HG03103 (cell line): ENCODE measurements around the gene ZC3H4.

Experiments
- ATAC-seq: cut with Tn5 transposase; IDR thresholded peaks from one replicate; pipeline ENCODE4 v1.9.1; 2021; ENCODE audit warnings: low read depth; ENCODE audit not compliant: unreplicated experiment

ZC3H4 gene

DNA sequence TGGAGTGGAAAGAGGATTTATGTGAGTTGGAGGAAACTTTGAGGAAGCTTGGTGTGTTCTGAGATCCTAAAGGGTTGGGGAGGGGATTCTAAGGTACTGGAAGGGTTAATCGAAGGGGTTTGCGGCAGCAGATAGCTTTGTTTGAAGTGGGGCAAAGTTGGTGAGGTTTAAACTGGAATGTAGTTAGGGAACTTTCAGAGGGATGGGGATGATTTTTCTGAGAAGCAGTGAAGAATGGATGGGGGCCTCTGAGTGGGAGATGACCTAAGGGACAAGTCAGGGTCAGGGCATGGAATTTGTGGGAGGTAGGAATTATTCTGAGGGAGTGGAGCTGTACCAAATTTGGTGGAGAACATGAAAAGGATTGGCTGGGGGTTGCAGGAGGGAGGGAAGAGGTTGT, 21.0 kb upstream of the ZC3H4 start:
- no peak for ATAC-seq

DNA sequence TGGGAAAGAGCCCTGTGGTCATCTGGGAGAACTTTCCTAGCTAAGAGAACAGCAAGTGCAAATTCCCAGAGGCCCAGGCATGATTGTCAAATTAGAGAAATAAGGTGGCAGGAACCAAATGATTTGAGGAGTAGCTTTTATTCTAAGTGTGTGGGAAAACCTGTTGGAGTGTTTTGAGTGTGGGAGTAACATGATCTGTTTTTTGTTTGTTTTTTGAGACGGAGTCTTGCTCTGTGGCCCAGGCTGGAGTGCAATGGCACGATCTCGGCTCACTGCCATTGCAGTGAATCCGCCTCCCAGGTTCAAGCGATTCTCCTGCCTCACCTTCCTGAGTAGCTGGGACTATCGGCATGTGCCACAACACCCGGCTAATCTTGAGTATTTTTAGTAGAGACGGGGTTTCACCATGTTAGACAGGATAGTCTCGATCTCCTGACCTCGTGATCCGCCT, 19.5 kb upstream of the ZC3H4 start:
- no peak for ATAC-seq

GRCh38 chr19:47132194-47132852, 18.7 kb upstream of the ZC3H4 start:
- ATAC-seq: no peak

DNA sequence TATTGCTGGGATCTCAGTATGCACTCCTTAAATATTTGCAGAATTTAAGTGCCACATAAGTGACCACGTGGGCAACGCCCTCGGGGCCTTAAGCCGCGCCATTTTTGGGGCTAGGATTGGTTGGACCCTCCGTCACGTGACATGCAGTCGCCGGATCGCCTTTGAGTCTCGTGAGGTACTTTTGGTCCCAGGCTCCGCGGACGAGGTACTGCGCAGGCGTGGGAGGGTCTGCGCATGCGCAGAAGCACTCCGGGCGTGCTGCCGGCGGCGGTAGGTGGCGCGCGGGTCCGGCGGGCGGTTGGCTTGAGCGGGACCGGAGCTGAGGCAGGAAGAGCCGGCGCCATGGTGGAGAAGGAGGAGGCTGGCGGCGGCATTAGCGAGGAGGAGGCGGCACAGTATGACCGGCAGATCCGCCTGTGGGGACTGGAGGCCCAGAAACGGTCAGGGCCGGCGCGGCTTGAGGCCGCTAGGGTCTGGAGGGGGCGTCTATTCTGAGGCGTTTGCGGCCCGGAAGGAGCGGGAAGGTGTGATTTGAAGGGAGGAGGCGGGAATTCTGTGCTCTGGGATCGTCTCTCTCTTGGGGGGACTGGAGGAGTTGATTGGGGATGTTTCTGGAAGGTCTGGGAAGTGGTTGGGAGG, 17.1 kb upstream of the ZC3H4 start, which contains the start of gene SAE1:
Gene SAE1, plus strand, starts transcription at position 247 of the 639 bp plus-strand sequence. Its CDS starts 96 bp downstream, at position 343.
- peak; percentile 68 for ATAC-seq

GRCh38 chr19:47130120-47130588, 16.6 kb upstream of the ZC3H4 start:
- no peak for ATAC-seq

- ATAC-seq: no peak
Observed at GRCh38 chr19:47129579-47129978, 16.0 kb upstream of the ZC3H4 start.

GRCh38 chr19:47125669-47125938, 12.0 kb upstream of the ZC3H4 start:
- no peak for ATAC-seq

GRCh38 chr19:47124937-47125668, 11.5 kb upstream of the ZC3H4 start:
- ATAC-seq: no peak

DNA sequence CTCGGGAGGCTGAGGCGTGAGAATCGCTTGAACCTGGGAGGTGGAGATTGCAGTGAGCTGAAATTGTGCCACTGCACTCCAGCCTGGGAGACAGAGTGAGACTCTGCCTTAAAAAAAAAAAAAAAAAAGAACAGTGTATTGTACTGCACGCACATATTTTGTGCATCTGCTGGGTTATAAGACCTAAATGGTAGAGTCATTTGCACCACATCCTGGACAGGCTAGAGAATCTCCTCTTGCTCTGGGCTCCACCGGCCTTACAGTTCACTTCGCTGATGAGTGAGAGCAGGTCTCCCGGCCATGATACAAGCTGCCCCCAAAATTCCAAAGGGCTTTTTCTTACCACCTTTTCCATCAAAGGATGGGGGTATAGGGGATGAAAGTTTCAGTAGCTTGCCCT, 9.8 kb upstream of the ZC3H4 start:
- no peak for ATAC-seq

DNA sequence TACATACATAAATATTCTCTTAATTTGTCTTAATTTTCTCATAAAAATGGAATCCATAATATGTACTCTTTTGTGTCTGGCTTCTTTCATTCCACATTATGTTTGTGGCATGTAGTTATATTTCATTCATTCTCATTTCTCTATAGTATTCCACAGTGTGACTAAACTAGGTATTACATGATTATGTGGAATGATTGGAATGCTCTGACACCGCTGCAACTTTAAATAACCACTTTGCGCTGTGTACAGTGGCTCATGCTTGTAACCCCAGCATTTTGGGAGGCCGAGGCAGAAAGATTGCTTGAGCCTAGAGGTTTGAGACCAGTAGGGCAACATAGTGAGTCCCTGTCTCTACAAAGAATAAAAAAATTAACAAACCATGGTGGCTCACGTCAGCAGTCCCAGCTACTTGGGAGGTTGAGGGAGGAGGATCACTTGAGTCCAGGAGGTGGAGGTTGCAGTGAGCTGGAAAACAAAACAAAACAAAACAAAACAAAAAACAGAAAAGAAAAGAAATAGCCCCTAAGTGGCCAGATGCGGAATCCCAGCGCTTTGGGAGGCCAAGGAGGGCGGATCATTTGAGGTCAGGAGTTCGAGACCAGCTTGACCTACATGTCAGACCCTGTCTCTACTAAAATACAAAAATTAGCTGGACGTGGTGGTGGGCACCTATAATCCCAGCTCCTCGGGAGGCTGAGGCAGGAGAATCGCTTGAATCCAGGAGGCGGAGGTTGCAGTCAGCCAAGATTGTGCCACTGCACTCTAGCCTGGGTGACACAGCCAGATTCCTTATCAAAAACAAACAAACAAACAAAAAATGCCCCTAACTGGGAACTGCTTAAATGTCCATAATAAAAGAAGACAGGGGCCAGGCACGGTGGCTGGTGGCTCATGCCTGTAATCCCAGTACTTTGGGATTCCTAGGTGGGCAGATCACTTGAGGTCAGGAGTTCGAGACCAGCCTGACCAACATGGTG, 9.1 kb upstream of the ZC3H4 start:
- ATAC-seq: no peak

DNA sequence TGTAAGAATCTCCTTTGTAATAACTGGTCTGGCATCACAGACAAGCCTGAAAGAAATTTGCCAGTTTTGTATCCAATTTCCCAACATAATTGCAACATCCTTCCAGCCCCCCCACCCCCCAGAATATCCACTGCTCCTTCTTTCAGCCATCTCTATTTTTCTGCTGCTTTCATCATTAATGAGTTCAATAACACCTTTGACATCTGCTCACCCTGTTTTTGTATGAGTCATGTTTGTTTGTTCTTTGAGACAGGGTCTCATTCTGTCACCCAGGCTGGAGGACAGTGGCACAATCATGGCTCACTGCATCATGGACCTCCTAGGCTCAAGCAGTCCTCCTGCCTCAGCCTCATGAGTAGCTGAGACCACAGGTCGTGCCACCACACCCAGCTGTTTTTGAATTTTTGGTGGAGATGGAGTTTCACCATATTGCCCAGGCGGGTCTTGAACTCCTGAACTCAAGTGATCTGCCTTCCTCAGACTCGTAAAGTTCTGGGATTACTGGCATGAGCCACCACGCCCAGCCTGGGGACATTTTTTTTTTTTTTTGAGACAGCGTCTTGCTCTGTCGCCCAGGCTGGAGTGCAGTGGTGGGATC, 7.0 kb upstream of the ZC3H4 start:
- no peak for ATAC-seq

DNA sequence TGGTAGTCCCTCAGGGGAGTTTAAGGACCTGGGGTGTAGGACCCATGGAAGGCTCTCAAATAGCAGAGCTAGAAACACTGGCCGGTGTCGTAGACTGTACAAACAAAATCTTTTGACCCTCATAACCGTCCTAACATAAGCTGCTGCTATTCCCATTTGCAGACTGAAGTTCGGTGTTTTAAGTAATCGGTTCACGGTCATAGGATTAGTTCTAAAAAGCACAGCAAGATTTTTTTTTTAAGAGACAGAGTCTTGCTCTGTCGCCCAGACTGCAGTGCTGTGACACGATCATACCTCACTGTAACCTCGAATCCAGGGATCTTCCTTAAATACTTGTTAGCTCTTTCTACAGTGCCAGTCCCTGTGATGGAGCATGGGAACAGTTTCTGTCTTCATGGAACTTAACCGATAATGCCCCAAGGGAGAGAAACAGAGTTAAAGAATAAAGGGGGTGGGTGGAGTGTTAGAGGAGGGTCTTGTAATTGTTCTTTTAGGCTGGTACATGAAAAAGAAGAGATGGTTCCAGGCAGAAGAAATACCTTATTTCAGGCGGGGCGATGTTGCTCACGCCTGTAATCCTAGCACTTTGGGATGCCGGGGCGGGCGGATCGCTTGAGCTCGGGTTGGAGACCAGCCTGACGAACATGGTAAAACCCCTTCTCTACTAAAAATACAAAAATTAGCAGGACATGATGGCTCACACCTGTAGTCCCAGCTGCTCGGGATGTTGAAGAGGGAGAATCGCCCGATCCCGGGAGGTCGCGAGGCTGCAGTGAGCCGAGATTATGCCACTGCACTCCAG, 475 bp upstream of the ZC3H4 start:
- no peak for ATAC-seq

- ATAC-seq: no peak
Observed at GRCh38 chr19:47112166-47112996, 1.2 kb downstream of the ZC3H4 start.

DNA sequence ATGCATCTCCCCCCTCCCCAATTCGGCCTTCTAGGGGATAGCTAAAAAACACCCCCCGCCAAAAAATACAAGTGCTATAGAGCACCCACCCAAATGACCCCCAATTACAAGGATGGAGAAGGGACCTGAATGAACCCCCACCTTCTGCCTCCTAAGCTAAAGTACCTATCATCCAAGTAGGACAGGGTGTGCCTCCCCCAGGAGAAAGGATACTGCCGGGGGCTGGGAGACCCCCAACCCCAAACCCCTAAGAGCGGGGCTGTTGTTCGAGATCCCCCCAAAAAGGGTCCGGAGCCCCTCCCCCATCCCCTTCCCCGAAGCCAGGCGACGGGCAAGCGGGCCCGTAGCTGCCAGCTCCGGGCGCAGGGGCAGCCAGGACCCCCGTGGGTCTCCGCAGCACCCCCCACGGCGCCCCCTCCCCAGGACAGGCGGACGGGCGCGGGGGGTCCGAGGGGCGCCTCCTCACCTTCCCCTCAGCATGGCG, 1.9 kb downstream of the ZC3H4 start:
- ATAC-seq: no peak

DNA sequence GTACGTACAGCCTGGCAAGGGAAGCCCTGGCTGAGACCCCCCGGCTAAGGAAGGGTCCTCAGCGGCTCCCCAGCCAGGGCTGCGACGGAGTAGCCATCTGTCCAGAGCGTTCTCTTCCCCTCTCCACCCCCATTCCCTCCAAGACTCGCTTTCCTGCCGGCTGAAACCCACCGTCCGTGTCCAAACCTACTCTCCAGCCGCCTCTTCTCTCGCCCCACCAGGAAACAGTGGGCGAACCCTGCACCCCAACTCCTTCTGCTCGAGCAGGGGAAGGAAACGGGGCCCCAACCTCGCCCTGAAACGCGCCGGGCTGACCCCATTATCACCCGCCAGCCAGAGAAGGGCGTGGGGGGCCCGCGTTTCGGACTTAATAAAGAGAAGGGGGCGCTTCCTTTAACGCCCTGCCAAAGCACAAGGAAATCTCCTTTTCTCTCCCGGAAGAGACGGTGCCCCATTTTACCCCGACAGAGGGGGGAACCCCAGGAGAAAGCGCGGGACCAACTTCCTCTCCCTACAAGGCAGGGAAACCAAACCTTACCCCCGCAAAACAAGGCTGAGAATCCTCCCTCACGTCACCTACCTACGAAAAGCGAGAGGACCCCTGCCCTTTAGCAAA, 2.5 kb downstream of the ZC3H4 start:
- ATAC-seq: no peak

- ATAC-seq: no peak
Observed at GRCh38 chr19:47110521-47111005, 3.0 kb downstream of the ZC3H4 start.

GRCh38 chr19:47109541-47110375, 3.8 kb downstream of the ZC3H4 start:
- no peak for ATAC-seq
